SKM-1 (cell line): ENCODE results near the gene RNF126.
A peak's percentile ranks its signal among the peaks of the same experiment; 100 is the strongest.

Experiments
- DNase-seq: peaks from one replicate; lab custom pipeline; 2025; ENCODE audit not compliant: unreplicated experiment; lab: John Stamatoyannopoulos, UW

Gene RNF126

GRCh38 chr19:647566-648284 is 15.3 kb downstream of the RNF126 start:
- DNase-seq: no peak

DNA sequence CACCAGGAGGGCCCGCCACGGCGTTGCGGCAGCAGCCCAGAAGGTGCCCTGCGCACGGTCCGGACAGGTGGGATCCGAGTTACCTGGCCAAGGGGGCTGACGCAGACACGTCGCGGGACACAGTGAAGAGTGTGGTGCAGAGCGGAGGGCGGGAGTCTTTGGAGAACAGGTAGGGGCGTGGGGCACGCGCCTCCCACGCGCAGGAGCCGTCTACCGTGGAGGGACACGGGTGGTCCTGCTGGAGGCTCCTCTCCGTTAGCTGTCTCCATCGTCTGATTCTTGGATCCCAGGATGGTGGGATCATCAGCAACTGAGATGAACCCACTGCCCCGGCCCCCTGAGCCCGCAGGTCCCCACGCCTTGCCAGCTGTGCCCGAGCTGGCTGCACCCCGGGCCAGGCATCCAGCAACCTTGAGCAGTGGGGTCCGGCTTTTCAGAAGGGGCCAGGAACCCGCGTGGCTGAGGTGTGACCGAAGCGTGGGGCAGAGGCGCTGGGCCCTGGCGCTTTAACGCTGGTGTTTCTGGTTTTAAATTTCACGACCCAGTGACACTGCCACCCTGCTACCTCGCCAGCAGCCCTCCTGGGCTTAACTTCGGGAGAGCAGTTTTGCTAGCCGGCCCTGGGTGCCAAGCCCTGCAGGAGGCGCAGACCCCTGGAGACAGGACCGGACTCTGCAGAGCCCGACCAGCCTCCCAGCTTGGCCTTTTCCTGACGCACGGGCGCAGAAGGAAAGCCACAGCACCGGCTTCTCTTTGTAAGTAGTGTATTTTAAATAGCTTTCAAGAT is 16.0 kb downstream of the RNF126 start:
- DNase-seq: no peak

GRCh38 chr19:645912-646778 is 16.9 kb downstream of the RNF126 start:
- no peak for DNase-seq

- no peak for DNase-seq
Measured at GRCh38 chr19:644789-645188, 18.2 kb downstream of the RNF126 start.

DNA sequence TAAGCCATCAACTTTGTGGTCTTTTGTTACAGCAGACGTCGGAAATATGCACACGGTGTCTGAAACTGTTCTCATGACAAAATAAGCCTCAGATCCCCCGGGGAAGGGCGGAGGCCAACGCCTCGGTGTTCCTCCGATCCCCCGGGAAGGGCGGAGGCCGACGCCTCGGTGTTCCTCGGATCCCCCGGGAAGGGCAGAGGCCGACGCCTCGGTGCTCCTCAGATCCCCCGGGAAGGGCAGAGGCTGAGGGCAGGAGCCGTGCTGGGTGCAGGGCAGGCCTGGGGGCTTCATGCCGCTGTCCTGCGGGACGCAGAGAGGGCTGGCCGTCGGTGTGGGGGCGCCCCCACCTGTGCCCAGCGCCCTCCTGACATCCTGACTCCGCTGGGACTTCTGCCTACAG is 18.7 kb downstream of the RNF126 start:
- DNase-seq: no peak

GRCh38 chr19:643736-644135 is 19.3 kb downstream of the RNF126 start:
- DNase-seq: no peak

- DNase-seq: no peak
Measured at GRCh38 chr19:642767-643727, 20.0 kb downstream of the RNF126 start.

- DNase-seq: no peak
Measured at GRCh38 chr19:641702-642101, 21.3 kb downstream of the RNF126 start.

DNA sequence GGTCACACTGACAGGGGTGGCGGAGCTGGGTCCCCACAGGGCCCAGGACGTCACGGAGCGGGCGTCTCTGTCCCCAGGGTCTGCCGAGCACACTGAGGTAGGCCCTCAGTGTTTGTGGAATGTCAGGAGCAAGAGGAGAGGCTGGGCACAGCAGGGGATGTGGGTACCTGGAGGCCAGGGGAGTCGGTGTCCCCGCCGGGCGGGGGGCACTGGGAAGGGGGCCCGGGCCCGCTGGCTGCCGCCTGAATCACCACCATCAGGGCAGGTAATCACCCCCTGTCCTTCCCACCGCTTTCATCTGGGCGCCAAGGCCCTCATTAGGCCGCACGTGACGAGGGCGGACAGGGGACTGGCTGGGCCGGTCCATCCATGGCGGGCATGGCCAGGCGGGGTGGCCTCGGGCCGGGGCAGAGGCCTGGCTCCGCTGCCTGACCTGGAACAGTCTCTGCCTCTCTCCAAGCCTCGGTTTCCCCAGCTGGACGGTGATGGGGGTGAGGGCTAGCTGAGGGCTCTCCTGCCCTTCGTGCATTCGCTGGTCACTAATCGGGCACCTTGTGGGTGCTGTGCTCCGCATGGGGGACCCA is 22.3 kb downstream of the RNF126 start:
- DNase-seq: no peak

DNA sequence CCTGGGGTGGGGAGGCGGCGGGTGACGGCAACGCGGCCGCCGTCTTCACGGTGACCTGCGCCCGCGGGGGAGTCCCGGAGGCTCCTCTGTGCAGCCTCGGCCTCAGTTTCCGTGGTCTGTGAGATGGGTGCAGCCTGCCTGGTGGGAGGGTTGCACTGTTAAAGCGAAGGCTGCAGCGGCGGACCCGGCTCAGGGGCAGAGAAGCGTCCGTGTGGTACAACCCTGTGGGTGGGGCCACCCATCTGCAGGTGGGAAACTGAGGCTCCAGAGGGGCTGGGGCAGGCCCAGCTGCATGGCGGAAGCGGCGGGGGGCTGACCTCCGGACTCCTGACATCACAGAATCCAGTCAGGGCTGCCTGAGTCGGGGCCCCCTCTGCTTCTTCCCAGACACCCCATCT is 22.9 kb downstream of the RNF126 start:
- no peak for DNase-seq

GRCh38 chr19:639253-640160 is 23.5 kb downstream of the RNF126 start, which contains the start of gene FGF22:
FGF22 (plus strand) TSS chr19:639879; CDS start chr19:639926, 47 bp downstream.
- DNase-seq: peak; percentile 46

DNA sequence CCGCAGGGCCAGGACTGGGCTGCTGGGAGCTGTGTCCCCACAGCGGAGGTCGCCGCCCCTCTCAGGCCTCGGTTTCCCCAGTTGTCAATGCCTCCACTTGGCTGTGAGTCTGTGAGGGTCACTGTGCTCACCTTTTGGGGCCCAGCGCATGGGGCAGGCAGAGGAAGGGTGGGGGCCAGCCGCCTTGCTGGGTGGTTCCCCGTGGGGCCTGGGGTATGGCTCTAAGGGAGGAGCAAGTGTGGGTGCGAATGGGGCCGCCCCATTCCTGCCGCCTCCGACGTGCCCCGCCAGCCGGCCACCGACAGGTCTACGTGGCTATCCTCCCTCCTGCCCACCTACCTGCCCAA is 24.1 kb downstream of the RNF126 start:
- no peak for DNase-seq

DNA sequence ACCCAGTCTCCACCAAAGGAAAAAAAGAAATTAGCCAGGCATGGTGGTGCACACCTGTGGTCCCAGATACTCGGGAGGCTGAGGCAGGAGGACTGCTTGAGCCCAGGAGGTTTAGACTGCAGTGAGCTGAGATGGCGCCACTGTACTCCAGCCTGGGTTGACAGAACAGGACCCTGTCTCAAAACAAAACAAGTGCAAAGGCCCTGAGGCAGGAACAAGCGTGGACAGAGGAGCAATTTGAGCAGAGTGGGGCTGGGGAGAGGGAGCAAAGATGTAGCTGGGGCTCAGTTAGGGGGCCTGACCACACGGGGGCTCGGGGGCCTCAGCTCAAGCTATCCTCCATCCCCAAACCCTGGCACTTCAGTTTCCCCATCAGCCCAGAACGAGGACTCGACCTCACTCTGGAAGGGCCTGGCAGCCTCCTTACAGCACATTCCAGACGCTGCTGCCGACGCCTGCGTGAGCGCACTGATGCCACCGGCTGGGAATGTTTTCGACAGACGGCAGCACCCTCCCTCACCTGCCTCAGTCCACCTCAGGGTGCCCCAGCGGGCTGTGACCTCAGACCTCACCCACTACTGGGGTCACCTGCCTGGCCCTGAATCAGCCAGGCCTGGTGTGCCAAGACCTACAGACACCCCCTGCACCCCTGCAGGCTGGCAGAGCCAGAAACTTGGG is 27.9 kb downstream of the RNF126 start:
- no peak for DNase-seq

GRCh38 chr19:633786-634639 is 29.0 kb downstream of the RNF126 start:
- no peak for DNase-seq

- peak; percentile 93 for DNase-seq
Measured at GRCh38 chr19:633068-633785, 29.8 kb downstream of the RNF126 start, which contains the start of gene POLRMT. POLRMT (minus strand) TSS chr19:633537; CDS start chr19:633512, 25 bp downstream.

DNA sequence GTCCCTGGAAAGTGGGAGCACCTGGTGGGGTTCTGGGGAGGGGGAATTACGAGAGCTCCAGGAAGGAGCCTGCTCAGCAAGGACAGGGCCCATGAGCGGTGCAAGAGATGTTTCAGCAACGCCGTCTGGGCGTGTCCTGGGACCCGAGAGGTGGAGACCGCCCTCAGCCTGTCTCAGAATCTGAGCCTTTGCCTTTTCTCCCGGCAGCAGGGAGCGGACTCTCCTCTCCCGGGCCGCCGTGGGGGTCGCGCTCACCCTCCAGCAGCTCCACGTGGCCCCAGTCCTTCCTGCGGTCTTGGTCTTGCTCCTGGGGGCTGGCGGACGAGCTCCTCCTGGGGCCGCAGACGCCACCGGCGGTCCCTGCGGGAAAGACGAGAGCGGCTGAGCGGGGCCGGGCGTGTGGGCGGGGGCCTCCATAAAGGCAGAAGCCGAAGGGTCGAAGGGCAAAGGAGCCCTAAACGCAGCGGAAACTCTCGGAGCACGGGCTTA is 30.4 kb downstream of the RNF126 start:
- peak; percentile 4 for DNase-seq
